Nucleus accumbens (tissue), 56 donors: ENCODE results near the gene FGF5.

ENCODE experiments used
- DNase-seq, 56 donors: peaks; one replicate each; lab custom pipeline; 2025; lab: John Stamatoyannopoulos, UW

FGF5 gene

DNA sequence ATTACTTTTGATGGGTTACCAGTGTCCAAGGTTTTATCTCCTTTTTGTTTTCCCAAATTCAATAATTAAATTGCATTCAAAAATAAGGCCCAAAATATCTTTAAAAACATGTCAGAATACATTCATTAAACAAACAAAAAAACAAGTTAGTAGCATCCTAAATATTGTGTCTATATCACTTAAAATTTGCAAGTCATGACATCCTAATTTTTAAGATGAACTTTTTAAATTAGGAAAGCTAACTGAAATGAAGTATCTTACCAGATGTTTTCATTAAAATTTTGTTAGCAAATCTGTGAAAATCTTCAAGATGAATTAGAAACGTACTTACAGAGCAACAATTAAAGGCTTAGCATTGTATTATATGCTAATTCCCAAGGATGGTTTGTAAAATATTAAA lies 68.1 kb downstream of the FGF5 start:
- no peak for DNase-seq

DNA sequence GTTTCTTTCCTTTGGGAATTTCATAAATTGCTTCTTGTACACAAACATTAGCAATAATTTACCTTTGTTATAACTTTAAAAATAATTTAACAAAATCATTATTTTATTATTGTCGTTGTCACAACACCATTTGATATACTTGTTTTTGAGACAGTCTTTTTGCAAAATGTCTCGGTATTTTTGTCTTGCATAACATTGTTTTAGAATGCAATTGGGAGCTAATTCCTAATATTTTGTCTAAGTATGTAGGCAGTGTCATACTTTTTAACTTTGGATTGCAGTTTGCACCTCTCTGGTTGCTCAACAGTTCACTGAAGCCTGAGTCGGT lies 68.7 kb downstream of the FGF5 start:
- no peak for DNase-seq

DNA sequence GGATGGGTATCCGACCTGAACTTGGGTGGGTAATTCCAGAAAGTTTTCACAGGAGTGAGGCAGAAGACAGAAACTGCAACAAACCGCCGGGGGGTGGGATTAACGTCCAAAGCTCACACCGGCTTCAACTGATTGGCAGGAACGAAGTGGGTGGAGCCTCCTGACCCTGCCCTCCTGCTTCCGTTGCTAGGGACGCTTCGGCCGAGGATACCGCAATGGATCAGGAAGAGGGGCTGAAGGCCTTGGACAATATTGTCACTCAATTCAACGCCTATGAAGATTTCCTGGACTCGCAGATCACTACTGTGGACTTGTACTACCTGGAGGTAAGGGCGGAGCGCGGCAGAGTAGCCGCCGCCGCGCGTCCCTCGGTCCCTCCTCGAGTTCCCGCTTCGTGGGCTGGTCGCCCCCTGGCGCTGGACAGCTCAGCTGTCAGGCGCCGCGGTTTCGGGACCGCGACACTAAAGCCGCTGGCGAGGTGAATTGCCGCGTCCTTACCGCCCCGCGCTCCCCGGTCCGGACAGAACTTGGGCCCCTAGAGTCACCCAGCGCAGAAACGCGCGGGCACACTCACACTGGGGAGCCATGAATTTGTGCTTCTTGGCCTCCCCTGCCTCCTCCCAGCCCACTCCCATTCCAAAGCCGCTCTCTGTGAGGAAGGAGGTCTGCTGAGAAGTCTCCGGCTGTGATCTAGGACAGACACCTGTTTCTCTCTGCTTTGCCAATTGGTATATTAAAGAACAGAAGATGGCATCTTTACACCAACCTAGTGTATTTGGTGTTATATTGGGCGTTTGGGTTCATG lies 69.3 kb downstream of the FGF5 start, which contains the start of gene CFAP299:
TSS of gene CFAP299 (plus strand) at position 177 of the 805 bp plus-strand sequence.
- peak in 43 of 56 donors; percentile 2 to 66 (median 19) for DNase-seq

DNA sequence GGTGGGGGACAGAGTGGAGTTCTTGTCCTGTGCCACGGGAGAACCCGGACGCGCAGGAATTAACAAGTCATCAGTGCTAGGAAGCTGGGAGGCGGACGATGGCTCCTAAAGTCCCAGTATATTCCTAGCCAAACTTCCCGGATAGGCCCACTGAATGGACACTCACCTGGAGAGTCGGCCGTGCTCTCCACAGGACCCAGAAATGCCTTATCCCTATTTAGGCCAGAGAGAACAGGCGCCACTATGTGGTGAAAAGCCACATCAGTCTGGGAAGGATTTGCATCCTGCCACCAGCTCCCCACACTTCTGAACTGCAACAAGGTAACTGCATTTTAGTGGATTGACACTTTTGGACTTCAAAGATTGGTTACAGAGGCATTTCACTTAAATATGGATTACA lies 70.1 kb downstream of the FGF5 start:
- peak in 3 of 56 donors; percentile 0 to 9 (median 1) for DNase-seq

DNA sequence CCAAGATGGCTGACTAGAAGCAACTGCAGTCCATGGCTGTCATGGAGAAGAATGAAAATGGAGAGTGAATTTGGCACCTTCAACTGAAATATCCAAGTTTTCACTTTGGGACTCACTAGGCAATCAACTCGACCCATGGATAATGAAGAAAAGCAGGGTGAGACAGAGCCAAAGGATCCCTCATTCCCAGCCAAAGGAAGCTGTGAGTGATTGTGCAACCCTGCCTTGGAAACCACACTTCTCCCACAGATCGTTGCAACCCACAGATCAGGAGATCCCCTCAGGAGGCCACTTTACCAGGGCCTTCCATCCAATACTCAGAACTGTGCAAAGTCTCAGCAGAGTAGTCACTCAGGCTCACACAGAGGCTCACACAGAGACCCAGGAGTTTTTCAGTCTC lies 73.6 kb downstream of the FGF5 start:
- no peak for DNase-seq
